ENCODE results near the gene GAST. TPM values are rescaled to one million over a fixed set of nuclear protein-coding genes. Genes with fewer than 3 reads are reported as not detected.

The GAST gene
- total and polyA plus RNA-seq, 9 of the 15 experiments (the other 6 are each of a cell fraction or from before 2014, with no cell fraction given), result not detected

GRCh38 chr17:41737680-41738023 is 25.5 kb downstream of the GAST start:
- no peak for FAIRE-seq
- Histone ChIP-seq H2AFZ (ENCODE audit: low read depth, low read length) (no peak overlapping the region), H3K36me3 (ENCODE audit: control insufficient read depth, insufficient read depth, low read length) (no peaks in the 10 kb centered on the region), H3K9me1 (ENCODE audit: control insufficient read depth, insufficient read depth, low read length) (no peaks in the 10 kb centered on the region), H3K9me3 (replicated peaks; ENCODE audit: control insufficient read depth, insufficient read depth, low read depth, low read length) (no peaks in the 10 kb centered on the region), H3K9ac (ENCODE audit: insufficient read depth in 1 of 2, low read depth in 2 of 2, low read length in 2 of 2) (peak overlapping the region in 1 of 2 experiments; percentile 74; a peak in 2 of 4 replicates), H3K79me2 (ENCODE audit: control insufficient read depth, insufficient read depth, low read length) (no peaks in the 10 kb centered on the region), H3K27ac (ENCODE audit: extremely low read depth, low read depth, low read length) (no peak overlapping the region), H3K27me3 (ENCODE audit: control insufficient read depth in 2 of 2, insufficient read depth in 2 of 2, low read length in 2 of 2) (peaks cover 26 to 32% of the 10 kb centered on the region in 2 experiments), H3K4me1 (replicated peaks in 1 of 2; ENCODE audit: control insufficient read depth in 2 of 2, insufficient read depth in 2 of 2, low read length in 2 of 2) (peaks cover 4 to 25% of the 10 kb centered on the region in 2 experiments; a peak in 4 of 5 replicates), H4K20me1 (replicated peaks; ENCODE audit: control insufficient read depth, insufficient read depth, low read length) (no peaks in the 10 kb centered on the region; the same call in 1 of the 2 replicates), H3K4me3 (no peak overlapping the region), H3K4me2 (ENCODE audit: insufficient read depth, low read length) (0 out of 2 replicates have a peak overlapping the region, but pooled peaks have one; percentile 11)
- no TSS peak for BruUV-seq (replicated peaks)
- in situ Hi-C loops (cut with MboI) (loop anchor here (5.0 to 25.0 kb wide), 4 partner anchors 65 to 375 kb away; partner anchors contain the start of genes DHX58, HSPB9 and KAT2A), intact Hi-C loops (cut with micrococcal nuclease) (loop anchor here (1.0 to 5.0 kb wide), 3 partner anchors 64 to 222 kb away; no protein-coding TSS in a partner anchor)
- ATAC-seq, result peak; percentile 49
- 3% methylated on average over 5 of the region's 5 CpGs for WGBS (ENCODE audit: insufficient coverage, low coverage, missing lambda C conversion rate)
- TF ChIP-seq HOMEZ (CRISPR knock-in tag; IDR thresholded peaks at IDR 0.05) (no peak), FOSL1 (tag; conservative IDR thresholded peaks at IDR 0.05) (0 out of 2 replicates have a peak, but pooled peaks have one; percentile 20)
- DNase-seq (ENCODE audit: extremely low read depth in 1 of 4, low spot score in 3 of 4), result peak in 1 of 4 experiments; percentile 22
- ChIA-PET CTCF (ENCODE audit: low intra/inter-chr PET ratio) (interaction anchor here (1.2 to 3.3 kb wide), 4 partner anchors 64 to 222 kb away, joined by 4 to 48 read pairs (median 18); no protein-coding TSS in a partner anchor), POLR2A (interaction anchor here (0.5 to 1.9 kb wide), 5 partner anchors 9 to 63 kb away, joined by 3 to 10 read pairs (median 4); partner anchors contain the start of genes EIF1 and JUP)
